ENCODE data around the gene SCPEP1. TPM values are rescaled to one million over a fixed set of nuclear protein-coding genes. Genes with fewer than 3 reads are reported as not detected.

Gene SCPEP1
- total and polyA plus RNA-seq, 2 of the 13 experiments (the other 11 are each of a cell fraction or from before 2014, with no cell fraction given): 24.3 to 27.3 TPM

DNA sequence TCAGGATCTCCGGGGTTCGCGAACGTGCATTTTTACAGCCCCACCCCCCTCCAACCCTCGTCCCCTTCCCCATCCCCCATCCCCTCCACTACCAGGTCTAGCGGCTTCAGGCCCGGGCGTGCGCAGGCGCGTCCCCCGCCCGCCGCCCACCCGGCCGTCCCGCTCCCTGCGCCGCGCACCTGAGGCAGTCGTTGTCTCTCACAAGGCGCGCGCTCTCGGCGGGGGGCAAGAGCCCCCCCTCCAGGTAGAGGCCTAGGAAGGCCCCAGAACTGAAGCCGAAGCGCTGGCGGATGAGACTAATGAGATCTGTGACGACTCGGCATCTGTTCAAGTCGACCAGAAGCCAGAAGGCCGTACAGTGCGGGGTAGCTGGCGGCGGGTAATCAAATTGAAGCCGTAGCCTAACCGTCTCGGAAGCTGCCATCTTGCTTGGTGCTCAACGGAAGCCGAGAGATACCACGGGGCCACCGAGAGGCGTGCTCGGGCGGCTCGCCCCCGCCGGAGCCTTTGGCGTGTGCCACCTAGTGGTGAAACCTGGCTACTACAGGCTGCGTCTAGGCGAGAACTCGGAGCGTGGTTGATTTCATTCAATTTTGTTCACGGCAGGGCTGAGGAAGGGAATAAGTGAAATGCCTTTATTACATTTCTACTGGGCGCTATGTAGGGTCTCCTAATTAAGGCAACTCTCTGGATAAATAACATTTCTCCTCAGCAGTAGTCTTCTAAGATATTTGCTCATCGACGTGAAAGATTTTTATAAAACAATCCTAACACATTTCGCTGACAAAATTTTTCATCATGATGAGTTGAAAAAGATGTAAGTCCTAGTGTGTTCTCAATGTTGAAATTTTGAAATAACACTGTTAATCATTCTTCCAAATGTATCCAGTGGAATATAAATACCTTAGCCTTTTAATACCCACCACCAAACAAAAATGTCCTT, 17.1 kb upstream of the SCPEP1 start, which contains the start of gene COIL (continued):
- TF ChIP-seq NFKB2 (CRISPR knock-in tag; IDR thresholded peaks at IDR 0.05; ENCODE audit: borderline replicate concordance) (peak; percentile 85; the same call in 1 of the 2 replicates), ERF (CRISPR knock-in tag; IDR thresholded peaks at IDR 0.05) (0 out of 2 replicates have a peak, but pooled peaks have one; percentile 82), ZMAT3 (CRISPR knock-in tag; conservative IDR thresholded peaks at IDR 0.05) (peak; percentile 94), ZNF136 (CRISPR knock-in tag; IDR thresholded peaks at IDR 0.05; ENCODE audit: low read depth) (peak; percentile 81; the same call in 1 of the 2 replicates), KMT2B (CRISPR knock-in tag; IDR thresholded peaks at IDR 0.05) (peak; percentile 95), ZBTB21 (CRISPR knock-in tag; IDR thresholded peaks at IDR 0.05) (no peak), NKX3-1 (CRISPR knock-in tag; IDR thresholded peaks at IDR 0.05) (peak; percentile 71; the same call in 1 of the 2 replicates), ZNF263 (CRISPR knock-in tag; IDR thresholded peaks at IDR 0.05) (peak; percentile 47; the same call in 1 of the 2 replicates)
- TF ChIP-seq, protein P1, sequence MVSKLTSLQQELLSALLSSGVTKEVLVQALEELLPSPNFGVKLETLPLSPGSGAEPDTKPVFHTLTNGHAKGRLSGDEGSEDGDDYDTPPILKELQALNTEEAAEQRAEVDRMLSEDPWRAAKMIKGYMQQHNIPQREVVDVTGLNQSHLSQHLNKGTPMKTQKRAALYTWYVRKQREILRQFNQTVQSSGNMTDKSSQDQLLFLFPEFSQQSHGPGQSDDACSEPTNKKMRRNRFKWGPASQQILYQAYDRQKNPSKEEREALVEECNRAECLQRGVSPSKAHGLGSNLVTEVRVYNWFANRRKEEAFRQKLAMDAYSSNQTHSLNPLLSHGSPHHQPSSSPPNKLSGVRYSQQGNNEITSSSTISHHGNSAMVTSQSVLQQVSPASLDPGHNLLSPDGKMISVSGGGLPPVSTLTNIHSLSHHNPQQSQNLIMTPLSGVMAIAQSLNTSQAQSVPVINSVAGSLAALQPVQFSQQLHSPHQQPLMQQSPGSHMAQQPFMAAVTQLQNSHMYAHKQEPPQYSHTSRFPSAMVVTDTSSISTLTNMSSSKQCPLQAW (CRISPR knock-in tag; IDR thresholded peaks at IDR 0.05): peak; percentile 89
- TF ChIP-seq, protein P2, sequence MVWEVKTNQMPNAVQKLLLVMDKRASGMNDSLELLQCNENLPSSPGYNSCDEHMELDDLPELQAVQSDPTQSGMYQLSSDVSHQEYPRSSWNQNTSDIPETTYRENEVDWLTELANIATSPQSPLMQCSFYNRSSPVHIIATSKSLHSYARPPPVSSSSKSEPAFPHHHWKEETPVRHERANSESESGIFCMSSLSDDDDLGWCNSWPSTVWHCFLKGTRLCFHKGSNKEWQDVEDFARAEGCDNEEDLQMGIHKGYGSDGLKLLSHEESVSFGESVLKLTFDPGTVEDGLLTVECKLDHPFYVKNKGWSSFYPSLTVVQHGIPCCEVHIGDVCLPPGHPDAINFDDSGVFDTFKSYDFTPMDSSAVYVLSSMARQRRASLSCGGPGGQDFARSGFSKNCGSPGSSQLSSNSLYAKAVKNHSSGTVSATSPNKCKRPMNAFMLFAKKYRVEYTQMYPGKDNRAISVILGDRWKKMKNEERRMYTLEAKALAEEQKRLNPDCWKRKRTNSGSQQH (CRISPR knock-in tag; IDR thresholded peaks at IDR 0.05; ENCODE audit: low read depth): peak; percentile 77; the same call in 1 of the 2 replicates
- TF ChIP-seq, protein P3, sequence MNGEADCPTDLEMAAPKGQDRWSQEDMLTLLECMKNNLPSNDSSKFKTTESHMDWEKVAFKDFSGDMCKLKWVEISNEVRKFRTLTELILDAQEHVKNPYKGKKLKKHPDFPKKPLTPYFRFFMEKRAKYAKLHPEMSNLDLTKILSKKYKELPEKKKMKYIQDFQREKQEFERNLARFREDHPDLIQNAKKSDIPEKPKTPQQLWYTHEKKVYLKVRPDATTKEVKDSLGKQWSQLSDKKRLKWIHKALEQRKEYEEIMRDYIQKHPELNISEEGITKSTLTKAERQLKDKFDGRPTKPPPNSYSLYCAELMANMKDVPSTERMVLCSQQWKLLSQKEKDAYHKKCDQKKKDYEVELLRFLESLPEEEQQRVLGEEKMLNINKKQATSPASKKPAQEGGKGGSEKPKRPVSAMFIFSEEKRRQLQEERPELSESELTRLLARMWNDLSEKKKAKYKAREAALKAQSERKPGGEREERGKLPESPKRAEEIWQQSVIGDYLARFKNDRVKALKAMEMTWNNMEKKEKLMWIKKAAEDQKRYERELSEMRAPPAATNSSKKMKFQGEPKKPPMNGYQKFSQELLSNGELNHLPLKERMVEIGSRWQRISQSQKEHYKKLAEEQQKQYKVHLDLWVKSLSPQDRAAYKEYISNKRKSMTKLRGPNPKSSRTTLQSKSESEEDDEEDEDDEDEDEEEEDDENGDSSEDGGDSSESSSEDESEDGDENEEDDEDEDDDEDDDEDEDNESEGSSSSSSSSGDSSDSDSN (CRISPR knock-in tag; IDR thresholded peaks at IDR 0.05): peak; percentile 92
- TF ChIP-seq, protein P4, sequence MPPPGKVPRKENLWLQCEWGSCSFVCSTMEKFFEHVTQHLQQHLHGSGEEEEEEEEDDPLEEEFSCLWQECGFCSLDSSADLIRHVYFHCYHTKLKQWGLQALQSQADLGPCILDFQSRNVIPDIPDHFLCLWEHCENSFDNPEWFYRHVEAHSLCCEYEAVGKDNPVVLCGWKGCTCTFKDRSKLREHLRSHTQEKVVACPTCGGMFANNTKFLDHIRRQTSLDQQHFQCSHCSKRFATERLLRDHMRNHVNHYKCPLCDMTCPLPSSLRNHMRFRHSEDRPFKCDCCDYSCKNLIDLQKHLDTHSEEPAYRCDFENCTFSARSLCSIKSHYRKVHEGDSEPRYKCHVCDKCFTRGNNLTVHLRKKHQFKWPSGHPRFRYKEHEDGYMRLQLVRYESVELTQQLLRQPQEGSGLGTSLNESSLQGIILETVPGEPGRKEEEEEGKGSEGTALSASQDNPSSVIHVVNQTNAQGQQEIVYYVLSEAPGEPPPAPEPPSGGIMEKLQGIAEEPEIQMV (CRISPR knock-in tag; IDR thresholded peaks at IDR 0.05; ENCODE audit: low read depth): peak; percentile 78; the same call in 1 of the 2 replicates
- TF ChIP-seq, protein P5, sequence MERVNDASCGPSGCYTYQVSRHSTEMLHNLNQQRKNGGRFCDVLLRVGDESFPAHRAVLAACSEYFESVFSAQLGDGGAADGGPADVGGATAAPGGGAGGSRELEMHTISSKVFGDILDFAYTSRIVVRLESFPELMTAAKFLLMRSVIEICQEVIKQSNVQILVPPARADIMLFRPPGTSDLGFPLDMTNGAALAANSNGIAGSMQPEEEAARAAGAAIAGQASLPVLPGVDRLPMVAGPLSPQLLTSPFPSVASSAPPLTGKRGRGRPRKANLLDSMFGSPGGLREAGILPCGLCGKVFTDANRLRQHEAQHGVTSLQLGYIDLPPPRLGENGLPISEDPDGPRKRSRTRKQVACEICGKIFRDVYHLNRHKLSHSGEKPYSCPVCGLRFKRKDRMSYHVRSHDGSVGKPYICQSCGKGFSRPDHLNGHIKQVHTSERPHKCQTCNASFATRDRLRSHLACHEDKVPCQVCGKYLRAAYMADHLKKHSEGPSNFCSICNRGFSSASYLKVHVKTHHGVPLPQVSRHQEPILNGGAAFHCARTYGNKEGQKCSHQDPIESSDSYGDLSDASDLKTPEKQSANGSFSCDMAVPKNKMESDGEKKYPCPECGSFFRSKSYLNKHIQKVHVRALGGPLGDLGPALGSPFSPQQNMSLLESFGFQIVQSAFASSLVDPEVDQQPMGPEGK (CRISPR knock-in tag; IDR thresholded peaks at IDR 0.05): peak; percentile 99
- TF ChIP-seq, protein P6, sequence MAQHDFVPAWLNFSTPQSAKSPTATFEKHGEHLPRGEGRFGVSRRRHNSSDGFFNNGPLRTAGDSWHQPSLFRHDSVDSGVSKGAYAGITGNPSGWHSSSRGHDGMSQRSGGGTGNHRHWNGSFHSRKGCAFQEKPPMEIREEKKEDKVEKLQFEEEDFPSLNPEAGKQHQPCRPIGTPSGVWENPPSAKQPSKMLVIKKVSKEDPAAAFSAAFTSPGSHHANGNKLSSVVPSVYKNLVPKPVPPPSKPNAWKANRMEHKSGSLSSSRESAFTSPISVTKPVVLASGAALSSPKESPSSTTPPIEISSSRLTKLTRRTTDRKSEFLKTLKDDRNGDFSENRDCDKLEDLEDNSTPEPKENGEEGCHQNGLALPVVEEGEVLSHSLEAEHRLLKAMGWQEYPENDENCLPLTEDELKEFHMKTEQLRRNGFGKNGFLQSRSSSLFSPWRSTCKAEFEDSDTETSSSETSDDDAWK (CRISPR knock-in tag; IDR thresholded peaks at IDR 0.05): no peak
